ENCODE measurements around the gene MYH9. TPM values are rescaled to one million over a fixed set of nuclear protein-coding genes. Genes with fewer than 3 reads are reported as not detected.
A peak's percentile ranks its signal among the peaks of the same experiment; 100 is the strongest.
"Not testable (repeated sequence)": the region's sequence is repeated elsewhere in the genome, so short reads cannot be mapped to it uniquely, and the experiment has no call there.

MYH9 gene
- total RNA-seq, 1 experiment from 2014 or later: 758 TPM

- Histone ChIP-seq H3K4me1 (replicated peaks; ENCODE audit: insufficient read depth) (peaks cover 72% of the 10 kb centered on the region), H3K9me3 (ENCODE audit: insufficient read depth, low read depth) (no peaks in the 10 kb centered on the region), H3K4me2 (peak overlapping the region; percentile 48), H3F3A (ENCODE audit: insufficient read depth, low read depth) (peaks cover 66% of the 10 kb centered on the region), H3K27me3 (ENCODE audit: insufficient read depth, low read depth) (no peaks in the 10 kb centered on the region), H3K27ac (peak overlapping the region; percentile 78), H3K4me3 (no peak overlapping the region), H3K79me2 (ENCODE audit: low read depth) (no peaks in the 10 kb centered on the region), H3K9me2 (ENCODE audit: insufficient read depth) (no peaks in the 10 kb centered on the region), H3K36me3 (ENCODE audit: low read depth) (no peaks in the 10 kb centered on the region), H4K20me1 (ENCODE audit: insufficient read depth) (no peaks in the 10 kb centered on the region), H2AFZ (no peak overlapping the region)
- TF ChIP-seq EZH2 (IDR thresholded peaks at IDR 0.05; ENCODE audit: low read depth) (no peak), CTCF (conservative IDR thresholded peaks at IDR 0.05) (no peak)
- no TSS peak for BruUV-seq (replicated peaks)
- intact Hi-C loops (cut with micrococcal nuclease; ENCODE audit: unreplicated experiment): no loop called here
- ChIA-PET POLR2A (ENCODE audit: unreplicated experiment) (interaction anchor here (0.7 to 1.2 kb wide), 2 partner anchors 13 to 15 kb away, joined by 6 to 7 read pairs; no protein-coding TSS in a partner anchor), CTCF (interaction anchor here (0.6 kb wide), 1 partner anchor 379 kb away, joined by 6 read pairs; no protein-coding TSS in a partner anchor)
- peak; percentile 67 to 73 for DNase-seq
Measured at GRCh38 chr22:36395055-36395849, 7.5 kb upstream of the MYH9 start.

- no peak overlapping the region for H3K4me2 ChIP-seq
- H3K9me3 ChIP-seq (ENCODE audit: insufficient read depth, low read depth): no peaks in the 10 kb centered on the region
- TF ChIP-seq EZH2 (IDR thresholded peaks at IDR 0.05; ENCODE audit: low read depth) (no peak), CTCF (conservative IDR thresholded peaks at IDR 0.05) (no peak)
- peaks cover 17% of the 10 kb centered on the region for H3K79me2 ChIP-seq (ENCODE audit: low read depth)
- no peaks in the 10 kb centered on the region for H3K27me3 ChIP-seq (ENCODE audit: insufficient read depth, low read depth)
- H3K36me3 ChIP-seq (ENCODE audit: low read depth): no peaks in the 10 kb centered on the region; the same call in 1 of the 2 replicates
- peaks cover 43% of the 10 kb centered on the region for H3K4me1 ChIP-seq (replicated peaks; ENCODE audit: insufficient read depth)
- intact Hi-C loops (cut with micrococcal nuclease; ENCODE audit: unreplicated experiment): no loop called here
- H3K9me2 ChIP-seq (ENCODE audit: insufficient read depth): no peaks in the 10 kb centered on the region
- H3F3A ChIP-seq (ENCODE audit: insufficient read depth, low read depth): peaks cover 45% of the 10 kb centered on the region
- H3K27ac ChIP-seq: no peak overlapping the region
- no TSS peak for BruUV-seq (replicated peaks)
- no peak overlapping the region for H3K4me3 ChIP-seq
- no peak for DNase-seq
- CTCF ChIA-PET: no interaction called here
- peaks cover 3% of the 10 kb centered on the region for H4K20me1 ChIP-seq (ENCODE audit: insufficient read depth)
- H2AFZ ChIP-seq: no peak overlapping the region
- POLR2A ChIA-PET (ENCODE audit: unreplicated experiment): no interaction called here
Measured at GRCh38 chr22:36391638-36392037, 3.9 kb upstream of the MYH9 start.

- H3K9me3 ChIP-seq (ENCODE audit: insufficient read depth, low read depth); H2AFZ ChIP-seq; CTCF ChIA-PET; BruUV-seq (replicated peaks); H3K9me2 ChIP-seq (ENCODE audit: insufficient read depth); H3K27me3 ChIP-seq (ENCODE audit: insufficient read depth, low read depth); DNase-seq: not testable (repeated sequence)
- peak overlapping the region; percentile 55; the same call in 1 of the 2 replicates for H3K4me3 ChIP-seq
- H3K79me2 ChIP-seq (ENCODE audit: low read depth): peaks cover 41% of the 10 kb centered on the region
- peaks cover 33% of the 10 kb centered on the region for H3K4me1 ChIP-seq (replicated peaks; ENCODE audit: insufficient read depth)
- peak overlapping the region; percentile 78 for H3K4me2 ChIP-seq
- intact Hi-C loops (cut with micrococcal nuclease; ENCODE audit: unreplicated experiment): loop anchor here (2.0 kb wide), 1 partner anchor 66 kb away; no protein-coding TSS in a partner anchor
- peaks cover 22% of the 10 kb centered on the region for H4K20me1 ChIP-seq (ENCODE audit: insufficient read depth)
- peaks cover 11% of the 10 kb centered on the region for H3K36me3 ChIP-seq (ENCODE audit: low read depth)
- POLR2A ChIA-PET (ENCODE audit: unreplicated experiment): interaction anchor here (0.6 to 0.7 kb wide), 2 partner anchors 8 to 24 kb away, joined by 6 to 8 read pairs; no protein-coding TSS in a partner anchor
- peak overlapping the region; percentile 60; the same call in 1 of the 2 replicates for H3K27ac ChIP-seq
- H3F3A ChIP-seq (ENCODE audit: insufficient read depth, low read depth): peaks cover 43% of the 10 kb centered on the region
Measured at GRCh38 chr22:36389122-36389521, 1.4 kb upstream of the MYH9 start.
